ENCODE results near the gene PERM1.
A peak's percentile ranks its signal among the peaks of the same experiment; 100 is the strongest.

GRCh38 chr1:940107-941014, 41.5 kb downstream of the PERM1 start:
- TF ChIP-seq CTCF (IDR thresholded peaks at IDR 0.05; ENCODE audit: low read depth, low read length, poor library complexity, severe bottlenecking) (no peak), EZH2phosphoT487 (IDR thresholded peaks at IDR 0.05; ENCODE audit: borderline replicate concordance, low read length) (peak; percentile 94; the same call in 1 of the 2 replicates)

Measured in DOHH2 (cell line).